Left lung (tissue), 10 donors: ENCODE data around the gene MKI67. TPM values are rescaled to one million over a fixed set of nuclear protein-coding genes. Genes with fewer than 3 reads are reported as not detected.
A peak's percentile ranks its signal among the peaks of the same experiment; 100 is the strongest.

Experiments used
- ATAC-seq: fragments of 200-7000 bp; cut with Tn5 transposase; one replicate; pipeline ENCODE4 v1.9.1; 2020; ENCODE audit warnings: moderate library complexity
- DNase-seq, 4 donors: peaks; one replicate each; pipeline ENCODE4 v3.0.0-alpha.2; 2013 to 2020
- H3K27ac ChIP-seq, 2 donors: fragments of 200-600 bp; sonication (generic) in 1 of 2; one replicate each; pipeline versions ENCODE4 v1.5.0 to v1.8.0; 2020 to 2021
- H3K27me3 ChIP-seq, 2 donors: fragments of 200-600 bp; sonication (generic) in 1 of 2; one replicate each; pipeline versions ENCODE4 v1.5.0 to v1.8.0; 2020 to 2021
- H3K36me3 ChIP-seq, 2 donors: fragments of 200-600 bp; sonication (generic) in 1 of 2; one replicate each; pipeline versions ENCODE4 v1.5.0 to v1.8.0; 2020 to 2021
- H3K4me1 ChIP-seq, 2 donors: fragments of 200-600 bp; one replicate each; pipeline ENCODE4 v1.8.0; 2021
- H3K4me3 ChIP-seq, 2 donors: fragments of 200-600 bp; sonication (generic) in 1 of 2; one replicate each; pipeline versions ENCODE4 v1.5.0 to v1.8.0; 2020 to 2021; ENCODE audit warnings: mild to moderate bottlenecking in 1 of 2
- H3K9me3 ChIP-seq, 2 donors: fragments of 200-600 bp; sonication (generic) in 1 of 2; one replicate each; pipeline versions ENCODE4 v1.5.0 to v1.8.0; 2020 to 2021
- CTCF ChIP-seq, 2 donors: fragments of 200-600 bp; sonication (generic) in 1 of 2; IDR thresholded peaks; one replicate each; pipeline versions ENCODE4 v1.5.0 to v1.8.0; 2021; ENCODE audit warnings: antibody characterized with exemption in 2 of 2
- intact Hi-C, 2 donors: fragments of 100-400 bp; cut with DNase I; formaldehyde crosslinking; loops; one replicate each; pipeline versions ENCODE4 v1.11.2 to v1.14.2; 2022
- polyA plus RNA-seq, 6 donors: library from polyadenylated mRNA; unstranded; fragments of 120-200 nt; gene quantifications; one replicate each; pipeline ENCODE4 v1.2.1, GENCODE V29; 2013; ENCODE audit not compliant: insufficient read length in 6 of 6
- total RNA-seq, 2 donors: library from RNA; stranded (reverse); fragmentation: NEBNext Ultra II Directional; extraction: Animal tissue kit (Norgen Biotek cat#: 25700); gene quantifications; one replicate each; pipeline ENCODE4 v1.2.1, GENCODE V29; 2021
- donor health status: DM: no; HTN: yes; CAD: no.
- donor health status: DM: no; HTN: no; CAD: no.

Gene MKI67
- total and polyA plus RNA-seq, 8 donors = 6.9 to 109 (median 46.2) TPM

GRCh38 chr10:128053356-128053755, 72.9 kb downstream of the MKI67 start:
- Histone ChIP-seq H3K27me3 (no peaks in the 10 kb centered on the region), H3K36me3 (peaks cover 0 to 86% of the 10 kb centered on the region in 2 donors), H3K4me3 (no peak overlapping the region), H3K9me3 (no peaks in the 10 kb centered on the region), H3K27ac (peak overlapping the region in 1 of 2 donors; percentile 86), H3K4me1 (peaks cover 2 to 78% of the 10 kb centered on the region in 2 donors)
- no peak for TF ChIP-seq CTCF (IDR thresholded peaks at IDR 0.05)
- peak in 1 of 4 donors; percentile 31 for DNase-seq
- intact Hi-C loops = no loop called here
- ATAC-seq = no peak

GRCh38 chr10:128052696-128053095, 73.5 kb downstream of the MKI67 start:
- Histone ChIP-seq H3K36me3 (peaks cover 0 to 80% of the 10 kb centered on the region in 2 donors), H3K9me3 (no peaks in the 10 kb centered on the region), H3K4me3 (peak overlapping the region in 1 of 2 donors; percentile 51), H3K4me1 (peaks cover 9 to 72% of the 10 kb centered on the region in 2 donors), H3K27me3 (no peaks in the 10 kb centered on the region), H3K27ac (peak overlapping the region in 1 of 2 donors; percentile 86)
- DNase-seq (peak in 1 of 4 donors; percentile 23), ATAC-seq (no peak)
- intact Hi-C loops = no loop called here
- no peak for TF ChIP-seq CTCF (IDR thresholded peaks at IDR 0.05)

- Histone ChIP-seq H3K4me3 (peak overlapping the region in 1 of 2 donors; percentile 51), H3K9me3 (no peaks in the 10 kb centered on the region), H3K36me3 (peaks cover 0 to 68% of the 10 kb centered on the region in 2 donors), H3K27me3 (no peaks in the 10 kb centered on the region), H3K27ac (peak overlapping the region; percentile 44 to 86), H3K4me1 (peaks cover 17 to 74% of the 10 kb centered on the region in 2 donors)
- DNase-seq (peak in 1 of 4 donors; percentile 45), ATAC-seq (no peak)
- intact Hi-C loops = no loop called here
- TF ChIP-seq CTCF (IDR thresholded peaks at IDR 0.05) = no peak
Observed at GRCh38 chr10:128051548-128051947, 74.7 kb downstream of the MKI67 start.

- peaks cover 18 to 80% of the 10 kb centered on the region in 2 donors for H3K4me1 ChIP-seq
- no peak for ATAC-seq
- intact Hi-C loops = no loop called here
Observed at GRCh38 chr10:128050936-128051335, 75.3 kb downstream of the MKI67 start.

GRCh38 chr10:128050121-128050516, 76.1 kb downstream of the MKI67 start:
- Histone ChIP-seq H3K36me3 (peaks cover 0 to 54% of the 10 kb centered on the region in 2 donors), H3K9me3 (no peaks in the 10 kb centered on the region), H3K27ac (peak overlapping the region in 1 of 2 donors; percentile 86), H3K4me3 (peak overlapping the region in 1 of 2 donors; percentile 51), H3K4me1 (peaks cover 18 to 80% of the 10 kb centered on the region in 2 donors), H3K27me3 (no peaks in the 10 kb centered on the region)
- DNase-seq (peak in 1 of 4 donors; percentile 8), ATAC-seq (no peak)
- intact Hi-C loops = no loop called here
- TF ChIP-seq CTCF (IDR thresholded peaks at IDR 0.05) = no peak

More at GRCh38 chr10:128050936-128051335, 75.3 kb downstream of the MKI67 start:
- peak overlapping the region; percentile 44 to 86 for H3K27ac ChIP-seq
- no peak for TF ChIP-seq CTCF (IDR thresholded peaks at IDR 0.05)
- peak overlapping the region in 1 of 2 donors; percentile 51 for H3K4me3 ChIP-seq
- H3K9me3 ChIP-seq = no peaks in the 10 kb centered on the region
- no peaks in the 10 kb centered on the region for H3K27me3 ChIP-seq
- DNase-seq = peak in 2 of 4 donors; percentile 40 to 66
- peaks cover 0 to 62% of the 10 kb centered on the region in 2 donors for H3K36me3 ChIP-seq
